ENCODE data around the gene NT5DC3. TPM values are rescaled to one million over a fixed set of nuclear protein-coding genes. Genes with fewer than 3 reads are reported as not detected.

Gene NT5DC3
- polyA plus RNA-seq (ENCODE audit: insufficient read depth in 1 of 5, insufficient read length in 5 of 5, low replicate concordance in 1 of 5): 1 to 10 TPM; 4.5 to 7.7 (median 5.3) TPM
- long read RNA-seq, donor 1, full-length matches to known transcripts: 1 of 1 reads
- long read RNA-seq, donor 1, partial matches to known transcripts: 0 of 1 reads
- long read RNA-seq, donor 1, other reads (novel, unspliced or antisense): 0 of 1 reads
- long read RNA-seq, donor 2, full-length matches to known transcripts: 1 of 1 reads
- long read RNA-seq, donor 2, partial matches to known transcripts: 0 of 1 reads
- long read RNA-seq, donor 2, other reads (novel, unspliced or antisense): 0 of 1 reads
- long read RNA-seq, donor 3: 0 reads
- long read RNA-seq, donor 4: 0 reads
- long read RNA-seq, donor 5, full-length matches to known transcripts: 2 of 2 reads
- long read RNA-seq, donor 5, partial matches to known transcripts: 0 of 2 reads
- long read RNA-seq, donor 5, other reads (novel, unspliced or antisense): 0 of 2 reads
- long read RNA-seq, donor 6, full-length matches to known transcripts: 1 of 1 reads
- long read RNA-seq, donor 6, partial matches to known transcripts: 0 of 1 reads
- long read RNA-seq, donor 6, other reads (novel, unspliced or antisense): 0 of 1 reads
- long read RNA-seq, donor 7: 0 reads
- long read RNA-seq, donor 8: 0 reads

- peak; percentile 74 to 79 for DNase-seq
Measured at GRCh38 chr12:103840876-103841689, at the start of gene NT5DC3. NT5DC3 (minus strand) TSS chr12:103841234; CDS start chr12:103841156, 78 bp downstream.

- DNase-seq: no peak
Measured at GRCh38 chr12:103887738-103888137, 46.7 kb upstream of the NT5DC3 start.

- no peak for DNase-seq
Measured at GRCh38 chr12:103886195-103886797, 45.3 kb upstream of the NT5DC3 start.

- peak in 1 of 2 donors; percentile 14 for DNase-seq
Measured at GRCh38 chr12:103884316-103884715, 43.3 kb upstream of the NT5DC3 start.

- DNase-seq: no peak
Measured at GRCh38 chr12:103883908-103884307, 42.9 kb upstream of the NT5DC3 start.

- DNase-seq: no peak
Measured at GRCh38 chr12:103882861-103883596, 42.0 kb upstream of the NT5DC3 start.

- DNase-seq: no peak
Measured at GRCh38 chr12:103881261-103881660, 40.2 kb upstream of the NT5DC3 start.

- no peak for DNase-seq
Measured at GRCh38 chr12:103880299-103881142, 39.5 kb upstream of the NT5DC3 start.

GRCh38 chr12:103879878-103880277 is 38.8 kb upstream of the NT5DC3 start:
- no peak for DNase-seq

- DNase-seq: no peak
Measured at GRCh38 chr12:103879048-103879692, 38.1 kb upstream of the NT5DC3 start.

- DNase-seq: peak in 1 of 2 donors; percentile 24
Measured at GRCh38 chr12:103877934-103878510, 37.0 kb upstream of the NT5DC3 start.

- DNase-seq: no peak
Measured at GRCh38 chr12:103877288-103877687, 36.3 kb upstream of the NT5DC3 start.

- DNase-seq: no peak
Measured at GRCh38 chr12:103875666-103876065, 34.6 kb upstream of the NT5DC3 start.

- DNase-seq: no peak
Measured at GRCh38 chr12:103868215-103868614, 27.2 kb upstream of the NT5DC3 start.

GRCh38 chr12:103865151-103865730 is 24.2 kb upstream of the NT5DC3 start:
- no peak for DNase-seq

- no peak for DNase-seq
Measured at GRCh38 chr12:103864710-103865109, 23.7 kb upstream of the NT5DC3 start.

- no peak for DNase-seq
Measured at GRCh38 chr12:103858953-103859601, 18.0 kb upstream of the NT5DC3 start.

GRCh38 chr12:103858335-103858734 is 17.3 kb upstream of the NT5DC3 start:
- no peak for DNase-seq
